CD14-positive monocyte (primary cell): ENCODE measurements around the gene RNF141. TPM values are rescaled to one million over a fixed set of nuclear protein-coding genes. Genes with fewer than 3 reads are reported as not detected.

Experiments used
- DNase-seq, 3 donors: peaks; one replicate each; pipeline ENCODE4 v3.0.0-alpha.2; 2011 to 2022
- H2AFZ ChIP-seq: 2 replicates; pipeline ENCODE4 v1.6.0; 2012; ENCODE audit warnings: mild to moderate bottlenecking, low read depth, low read length, inconsistent platforms; ENCODE audit not compliant: insufficient read depth, poor library complexity, severe bottlenecking
- H3K27ac ChIP-seq, 2 donors: 1 replicate in 1 of 2; 2 replicates in 1 of 2; pipeline ENCODE4 v1.5.1; 2012 to 2013; ENCODE audit warnings: low read length in 2 of 2, control low read depth in 1 of 2, inconsistent platforms in 1 of 2, low read depth in 1 of 2, mild to moderate bottlenecking in 1 of 2
- H3K27me3 ChIP-seq, 2 donors: one replicate each; pipeline versions ENCODE4 v1.6.0 to v1.6.1; 2011 to 2013; ENCODE audit warnings: low read length in 2 of 2; ENCODE audit not compliant: control insufficient read depth in 2 of 2, insufficient read depth in 2 of 2
- H3K36me3 ChIP-seq, 2 donors: replicated peaks in 1 of 2; 1 replicate in 1 of 2; 2 replicates in 1 of 2; pipeline versions ENCODE4 v1.5.1 to v1.6.1; 2012 to 2013; ENCODE audit warnings: low read length in 2 of 2, control low read depth in 1 of 2, inconsistent platforms in 1 of 2, mild to moderate bottlenecking in 1 of 2; ENCODE audit not compliant: insufficient read depth in 2 of 2, control insufficient read depth in 1 of 2
- H3K4me1 ChIP-seq, 2 donors: 1 replicate in 1 of 2; 2 replicates in 1 of 2; pipeline versions ENCODE4 v1.5.1 to v1.6.1; 2012 to 2013; ENCODE audit warnings: low read length in 2 of 2, control low read depth in 1 of 2, inconsistent platforms in 1 of 2, mild to moderate bottlenecking in 1 of 2, moderate library complexity in 1 of 2; ENCODE audit not compliant: insufficient read depth in 2 of 2, control insufficient read depth in 1 of 2
- H3K4me2 ChIP-seq: replicated peaks from 2 replicates; pipeline ENCODE3; 2012; ENCODE audit warnings: low read length, moderate library complexity, mild to moderate bottlenecking; ENCODE audit not compliant: poor library complexity, severe bottlenecking; ENCODE audit errors: extremely low read depth
- H3K4me3 ChIP-seq, 3 experiments: fragments of 200-600 bp in 1 of 3; sonication (generic) in 1 of 3; replicated peaks in 1 of 3; 1 replicate in 2 of 3; 2 replicates in 1 of 3; pipeline ENCODE4 v1.5.1; 2011 to 2013; ENCODE audit warnings: low read length in 3 of 3, mild to moderate bottlenecking in 3 of 3, control low read depth in 2 of 3, low read depth in 2 of 3, inconsistent platforms in 1 of 3, moderate library complexity in 1 of 3
- H3K79me2 ChIP-seq: 2 replicates; pipeline ENCODE4 v1.6.0; 2012; ENCODE audit warnings: mild to moderate bottlenecking, control low read depth, inconsistent platforms, low read length, moderate library complexity; ENCODE audit not compliant: insufficient read depth
- H3K9ac ChIP-seq: 2 replicates; pipeline ENCODE4 v1.6.0; 2017; ENCODE audit warnings: low read length, mild to moderate bottlenecking; ENCODE audit not compliant: insufficient read depth, poor library complexity, severe bottlenecking
- H3K9me3 ChIP-seq, 2 donors: replicated peaks in 1 of 2; 1 replicate in 1 of 2; 2 replicates in 1 of 2; pipeline versions ENCODE4 v1.5.1 to v1.6.1; 2012 to 2013; ENCODE audit warnings: low read length in 2 of 2, control low read depth in 1 of 2; ENCODE audit not compliant: control insufficient read depth in 1 of 2, insufficient read depth in 1 of 2
- H4K20me1 ChIP-seq: 2 replicates; pipeline ENCODE4 v1.6.0; 2012; ENCODE audit warnings: mild to moderate bottlenecking, low read length, control low read depth, moderate library complexity; ENCODE audit not compliant: insufficient read depth
- H3K27ac Mint-ChIP-seq, 7 donors: one replicate each; pipeline ENCODE4 v1.8.0; 2020; ENCODE audit warnings: mild to moderate bottlenecking in 7 of 7, mixed read lengths in 7 of 7, moderate library complexity in 6 of 7, inconsistent platforms in 2 of 7
- H3K27me3 Mint-ChIP-seq, 3 donors: one replicate each; pipeline ENCODE4 v1.8.0; 2021 to 2022; ENCODE audit warnings: low read depth in 3 of 3, mild to moderate bottlenecking in 3 of 3, mixed read lengths in 3 of 3, moderate library complexity in 3 of 3, inconsistent platforms in 1 of 3
- H3K36me3 Mint-ChIP-seq, 2 donors: one replicate each; pipeline ENCODE4 v1.8.0; 2020; ENCODE audit warnings: mixed read lengths in 2 of 2, inconsistent platforms in 1 of 2, mild to moderate bottlenecking in 1 of 2
- H3K4me1 Mint-ChIP-seq: one replicate; pipeline ENCODE4 v1.8.0; 2020; ENCODE audit warnings: mild to moderate bottlenecking, mixed read lengths
- H3K4me3 Mint-ChIP-seq, 2 donors: one replicate each; pipeline ENCODE4 v1.8.0; 2020; ENCODE audit warnings: mild to moderate bottlenecking in 2 of 2, mixed read lengths in 2 of 2, moderate library complexity in 1 of 2
- H3K9me3 Mint-ChIP-seq, 7 donors: one replicate each; pipeline ENCODE4 v1.8.0; 2020 to 2022; ENCODE audit warnings: mixed read lengths in 7 of 7, mild to moderate bottlenecking in 6 of 7, moderate library complexity in 6 of 7, inconsistent platforms in 2 of 7
- WGBS: methylation state at CpG from one replicate; pipeline ENCODE4 v1.1.5; 2013; ENCODE audit warnings: missing lambda C conversion rate; ENCODE audit not compliant: insufficient coverage; 5-methylcytosine and 5-hydroxymethylcytosine counted together
- intact Hi-C, 2 donors: fragments of 100-400 bp; cut with micrococcal nuclease; formaldehyde crosslinking; loops; one replicate each; pipeline versions ENCODE4 v1.15.0 to v1.15.1; 2023
- polyA plus RNA-seq, 3 donors: library from polyadenylated mRNA; depleted of rRNA in 1 of 3; unstranded in 2 of 3; stranded (reverse) in 1 of 3; fragments of 300-500 nt in 2 of 3; fragments of >200 nt in 1 of 3; fragmentation: Illumina TruSeq in 2 of 3; gene quantifications; 1 replicate in 2 of 3; 2 replicates in 1 of 3; pipeline ENCODE4 v1.2.3, GENCODE V29; 2012 to 2021
- TF ChIP-seq, protein P1 (sequence below): fragments of 200-600 bp; IDR thresholded peaks from one replicate; pipeline ENCODE4 v1.8.0; 2022; ENCODE audit warnings: antibody characterized with exemption, mild to moderate bottlenecking

RNF141 gene
- polyA plus RNA-seq, 3 donors = 19.7 to 114 (median 98.3) TPM

DNA sequence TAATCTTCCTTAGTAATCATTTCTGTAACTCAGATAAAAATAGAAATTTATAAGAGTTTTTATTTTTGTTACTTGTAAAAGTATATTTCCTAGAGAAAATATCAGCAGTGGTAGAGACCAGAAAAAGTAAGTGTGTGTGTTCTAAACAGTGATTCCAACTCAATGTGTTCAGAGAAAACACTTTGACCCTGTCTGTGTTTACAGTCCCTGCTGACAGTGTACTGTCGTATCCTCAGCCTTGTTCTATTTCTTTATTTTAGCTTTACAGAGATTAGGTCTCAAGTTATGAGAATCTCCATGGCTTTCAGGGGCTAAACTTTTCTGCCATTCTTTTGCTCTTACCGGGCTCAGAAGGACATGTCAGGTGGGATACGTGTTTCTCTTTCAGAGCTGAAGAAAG lies 17.3 kb upstream of the RNF141 start:
- H3K9me3 Mint-ChIP-seq = peaks cover 0 to 4% (median 0%) of the 10 kb centered on the region in 7 donors
- no peaks in the 10 kb centered on the region for H4K20me1 ChIP-seq
- DNase-seq = no peak
- no peak overlapping the region for H3K4me2 ChIP-seq
- H3K9me3 ChIP-seq = no peaks in the 10 kb centered on the region
- H3K27ac Mint-ChIP-seq = no peak overlapping the region
- H3K4me1 Mint-ChIP-seq = peaks cover 10% of the 10 kb centered on the region
- no peak overlapping the region for H3K9ac ChIP-seq
- intact Hi-C loops = no loop called here
- no peaks in the 10 kb centered on the region for H3K4me1 ChIP-seq
- no peaks in the 10 kb centered on the region for H3K79me2 ChIP-seq
- H3K27me3 ChIP-seq = no peaks in the 10 kb centered on the region
- H3K27ac ChIP-seq = no peak overlapping the region
- no peak overlapping the region for H3K4me3 ChIP-seq
- 100% methylated on average over 2 of the region's 3 CpGs for WGBS
- no peaks in the 10 kb centered on the region for H3K36me3 ChIP-seq
- no peak overlapping the region for H2AFZ ChIP-seq
- peaks cover 0 to 2% (median 2%) of the 10 kb centered on the region in 3 donors for H3K27me3 Mint-ChIP-seq
- H3K4me3 Mint-ChIP-seq = no peak overlapping the region
- TF ChIP-seq, protein P1, sequence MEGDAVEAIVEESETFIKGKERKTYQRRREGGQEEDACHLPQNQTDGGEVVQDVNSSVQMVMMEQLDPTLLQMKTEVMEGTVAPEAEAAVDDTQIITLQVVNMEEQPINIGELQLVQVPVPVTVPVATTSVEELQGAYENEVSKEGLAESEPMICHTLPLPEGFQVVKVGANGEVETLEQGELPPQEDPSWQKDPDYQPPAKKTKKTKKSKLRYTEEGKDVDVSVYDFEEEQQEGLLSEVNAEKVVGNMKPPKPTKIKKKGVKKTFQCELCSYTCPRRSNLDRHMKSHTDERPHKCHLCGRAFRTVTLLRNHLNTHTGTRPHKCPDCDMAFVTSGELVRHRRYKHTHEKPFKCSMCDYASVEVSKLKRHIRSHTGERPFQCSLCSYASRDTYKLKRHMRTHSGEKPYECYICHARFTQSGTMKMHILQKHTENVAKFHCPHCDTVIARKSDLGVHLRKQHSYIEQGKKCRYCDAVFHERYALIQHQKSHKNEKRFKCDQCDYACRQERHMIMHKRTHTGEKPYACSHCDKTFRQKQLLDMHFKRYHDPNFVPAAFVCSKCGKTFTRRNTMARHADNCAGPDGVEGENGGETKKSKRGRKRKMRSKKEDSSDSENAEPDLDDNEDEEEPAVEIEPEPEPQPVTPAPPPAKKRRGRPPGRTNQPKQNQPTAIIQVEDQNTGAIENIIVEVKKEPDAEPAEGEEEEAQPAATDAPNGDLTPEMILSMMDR = no peak
- peaks cover 0 to 1% of the 10 kb centered on the region in 2 donors for H3K36me3 Mint-ChIP-seq

DNA sequence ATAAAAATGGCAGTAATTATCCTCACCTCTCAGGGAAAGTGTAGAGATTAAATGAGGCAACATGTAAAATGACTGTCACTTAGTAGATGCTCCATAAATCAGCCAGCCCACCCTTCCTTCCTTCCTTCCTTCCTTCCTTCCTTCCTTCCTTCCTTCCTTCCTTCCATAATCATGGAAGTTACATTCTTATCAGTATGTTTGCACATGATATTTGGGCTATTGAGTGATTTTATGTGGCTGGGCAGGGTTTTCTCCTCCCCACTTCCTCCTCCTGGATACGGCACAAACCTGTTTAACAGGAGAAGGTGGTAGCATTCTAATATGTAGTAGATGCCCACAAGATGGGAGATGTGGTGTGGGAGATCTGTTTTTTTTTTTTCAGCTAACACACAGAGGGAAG lies 15.6 kb upstream of the RNF141 start:
- WGBS = no CpG with 5 or more reads among the region's 1 CpG
- H3K4me3 Mint-ChIP-seq = no peak overlapping the region
- H3K9me3 ChIP-seq = peaks cover 0 to 4% of the 10 kb centered on the region in 2 donors
- H3K4me2 ChIP-seq = no peak overlapping the region
- no peaks in the 10 kb centered on the region for H4K20me1 ChIP-seq
- H3K27me3 Mint-ChIP-seq = peaks cover 0 to 4% (median 2%) of the 10 kb centered on the region in 3 donors
- H3K36me3 ChIP-seq = no peaks in the 10 kb centered on the region
- H3K9ac ChIP-seq = no peak overlapping the region
- peaks cover 10% of the 10 kb centered on the region for H3K4me1 Mint-ChIP-seq
- no peaks in the 10 kb centered on the region for H3K79me2 ChIP-seq
- H3K36me3 Mint-ChIP-seq = peaks cover 0 to 1% of the 10 kb centered on the region in 2 donors
- intact Hi-C loops = no loop called here
- H3K27ac ChIP-seq = no peak overlapping the region
- no peaks in the 10 kb centered on the region for H3K4me1 ChIP-seq
- no peak overlapping the region for H3K4me3 ChIP-seq
- H3K9me3 Mint-ChIP-seq = peaks cover 5 to 9% (median 7%) of the 10 kb centered on the region in 7 donors
- DNase-seq = no peak
- no peak overlapping the region for H3K27ac Mint-ChIP-seq
- H2AFZ ChIP-seq = no peak overlapping the region
- TF ChIP-seq, protein P1 = no peak
- no peaks in the 10 kb centered on the region for H3K27me3 ChIP-seq
